ENCODE results near the gene OGFOD1.

The OGFOD1 gene

DNA sequence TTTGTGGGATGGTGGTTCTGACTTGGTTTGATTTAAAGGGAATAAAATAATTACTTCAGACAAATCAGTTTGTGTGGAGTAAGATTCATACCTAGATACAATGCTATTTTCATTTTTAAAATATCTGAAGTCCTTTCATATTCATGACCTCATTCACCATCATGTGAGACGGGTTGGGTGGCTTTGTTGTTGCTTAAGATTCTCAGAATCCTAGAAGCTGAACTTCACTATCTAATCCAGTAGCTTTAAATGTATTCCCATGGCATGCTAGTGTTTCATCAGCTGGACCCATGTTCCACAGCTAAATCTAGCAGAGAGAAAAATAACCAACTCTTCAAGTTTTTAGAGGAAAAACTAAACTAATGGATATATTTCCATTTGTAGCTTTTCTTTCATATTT is 23.3 kb upstream of the OGFOD1 start:
- FAIRE-seq: no peak

DNA sequence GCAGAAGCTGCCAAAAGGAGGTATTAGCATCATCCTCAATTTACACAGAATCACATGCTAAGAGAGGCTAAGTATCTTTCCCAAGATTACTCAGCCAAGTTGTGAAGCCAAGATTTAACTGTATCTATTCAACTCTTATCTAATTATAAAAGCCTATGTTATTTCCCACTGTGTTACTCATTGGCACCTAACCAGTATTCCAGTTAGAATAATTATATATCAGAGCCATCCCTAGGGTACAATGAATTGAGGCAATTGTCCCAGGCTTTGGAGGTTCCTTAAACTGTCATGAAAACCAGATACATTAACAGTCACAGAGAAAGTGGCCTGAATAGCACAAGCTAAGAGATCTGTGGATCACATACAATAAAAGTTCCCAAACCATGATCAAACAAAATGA is 15.1 kb upstream of the OGFOD1 start:
- no peak for FAIRE-seq

DNA sequence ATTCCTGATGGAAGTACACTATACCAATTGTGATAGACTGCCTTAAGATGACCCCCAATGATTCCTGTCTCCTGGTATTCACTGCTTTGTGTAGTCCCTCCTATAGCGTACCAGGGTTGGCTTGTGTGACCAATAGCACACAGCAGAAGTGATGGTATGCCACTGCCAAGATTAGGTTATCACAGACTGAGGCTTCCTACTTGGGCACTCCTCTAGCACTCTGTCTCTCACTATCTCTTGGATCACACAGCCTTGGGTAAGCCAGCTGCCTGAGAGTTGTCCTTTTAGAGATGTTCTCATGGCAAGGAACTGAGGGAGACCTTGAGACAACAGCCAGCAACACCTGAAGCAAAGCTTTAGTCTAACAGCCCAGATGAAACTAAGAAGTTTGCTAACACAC is 13.3 kb upstream of the OGFOD1 start:
- FAIRE-seq: no peak

DNA sequence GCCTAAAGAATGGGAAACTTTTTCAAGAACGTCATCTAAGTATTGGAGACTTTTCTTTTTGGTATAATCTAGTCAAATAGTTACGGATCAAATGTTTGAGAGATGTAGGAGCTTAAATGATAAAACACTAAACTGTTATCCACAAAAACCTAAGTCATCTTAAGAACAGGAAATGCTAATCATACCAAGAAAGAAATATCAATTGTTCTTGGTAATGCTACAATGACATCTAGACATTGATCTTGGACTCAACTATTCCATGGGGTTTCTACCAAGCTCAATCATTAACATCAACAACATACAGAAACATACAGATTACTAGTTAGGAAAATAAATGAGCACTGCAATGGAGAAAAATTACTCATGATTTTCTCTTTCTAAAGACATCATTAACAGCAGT is 4.1 kb upstream of the OGFOD1 start:
- no peak for FAIRE-seq

DNA sequence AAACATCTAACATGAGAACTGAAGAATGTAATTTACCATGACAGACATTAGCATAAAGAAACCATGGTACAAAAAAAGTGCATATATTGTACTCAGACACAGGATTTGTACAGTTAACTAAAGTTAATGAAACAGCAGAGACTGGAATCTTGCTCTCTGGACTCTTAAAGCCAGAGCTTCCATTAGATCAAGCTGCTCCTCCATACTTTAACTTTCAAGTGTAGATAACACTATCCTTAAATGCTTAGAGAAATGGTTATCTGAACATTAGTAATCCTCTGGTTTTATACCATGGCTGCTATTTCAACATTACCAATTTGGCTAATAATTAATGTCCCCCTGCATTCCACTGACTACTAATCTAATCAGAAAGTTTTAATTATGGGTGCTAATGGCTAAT is 3.3 kb upstream of the OGFOD1 start:
- no peak for FAIRE-seq

DNA sequence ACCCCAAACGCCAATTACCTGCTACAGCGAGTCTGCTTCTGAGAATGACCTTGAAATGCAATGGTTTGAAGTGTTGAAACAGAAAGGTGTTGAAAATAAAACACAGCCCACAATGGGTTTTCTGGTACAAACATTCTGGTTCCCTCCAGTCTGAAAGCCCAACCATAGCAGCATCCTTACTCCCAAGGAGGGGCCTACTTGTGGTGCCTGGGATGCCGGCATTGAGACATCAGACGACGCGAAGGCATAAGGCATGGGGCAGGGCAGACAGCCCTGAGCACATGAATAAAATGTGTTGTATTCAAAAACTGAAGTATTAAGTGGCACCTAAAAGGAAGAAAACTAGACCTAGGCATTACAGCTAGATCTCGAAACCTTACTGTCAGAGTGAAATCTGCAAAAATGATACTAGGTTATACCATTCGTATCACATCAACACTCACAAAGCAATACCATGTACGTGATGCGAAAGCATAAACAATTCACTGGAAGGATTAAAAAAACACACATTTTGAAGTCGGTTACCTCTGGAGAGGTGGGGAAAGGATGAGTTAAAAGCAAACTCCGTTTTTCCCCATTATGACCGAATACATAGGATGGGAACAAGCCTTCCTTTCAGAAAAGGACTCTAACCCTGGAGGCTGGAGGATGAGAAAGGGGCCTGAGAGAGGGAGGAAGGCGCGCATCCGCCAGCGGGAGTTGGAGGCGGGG is 924 bp upstream of the OGFOD1 start:
- FAIRE-seq: no peak

DNA sequence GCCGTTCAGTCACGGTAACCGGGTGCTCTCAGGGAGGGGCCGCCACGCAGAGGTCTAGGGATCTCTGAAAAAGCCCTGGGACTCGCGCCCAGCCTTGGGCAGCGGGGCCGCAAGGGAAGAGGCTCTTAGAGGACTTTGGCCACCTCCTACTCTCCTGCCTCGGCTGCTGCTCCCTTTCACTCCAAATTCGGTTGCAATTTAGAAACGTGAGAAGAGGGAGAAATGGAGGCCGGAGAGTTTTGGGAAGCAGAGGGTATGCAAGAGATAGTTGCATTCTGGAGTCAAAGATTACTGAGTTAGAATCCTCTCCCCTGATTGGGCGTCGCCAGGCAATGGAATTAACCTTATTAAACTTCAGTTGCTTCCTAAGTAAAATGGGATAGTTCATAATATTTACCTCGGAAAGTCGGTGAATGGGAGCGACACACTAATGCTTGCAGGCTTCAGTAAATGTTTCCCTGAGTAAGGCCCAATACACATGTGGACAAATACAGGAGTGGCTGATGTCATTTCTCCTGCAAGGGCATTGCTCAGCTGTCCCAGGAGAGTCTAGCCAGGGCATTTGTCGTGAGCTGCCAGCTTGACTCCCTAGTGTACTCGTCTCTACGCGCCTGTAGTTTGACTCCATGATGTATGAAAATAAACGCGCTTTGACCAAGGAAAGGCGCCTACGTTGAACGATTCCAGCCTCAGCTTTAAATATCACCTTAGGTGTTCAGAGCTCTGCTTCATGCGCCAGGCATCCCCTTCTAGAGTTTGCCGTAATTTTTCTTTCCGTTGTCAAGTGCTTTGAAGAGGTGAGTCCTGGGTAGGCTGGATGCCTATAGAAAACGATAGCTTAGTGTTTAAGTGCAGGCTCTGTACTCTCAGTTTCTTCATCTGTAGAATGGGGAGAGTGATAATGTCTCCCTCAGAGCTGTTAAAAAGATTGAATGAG is 667 bp downstream of the OGFOD1 start:
- FAIRE-seq: no peak

DNA sequence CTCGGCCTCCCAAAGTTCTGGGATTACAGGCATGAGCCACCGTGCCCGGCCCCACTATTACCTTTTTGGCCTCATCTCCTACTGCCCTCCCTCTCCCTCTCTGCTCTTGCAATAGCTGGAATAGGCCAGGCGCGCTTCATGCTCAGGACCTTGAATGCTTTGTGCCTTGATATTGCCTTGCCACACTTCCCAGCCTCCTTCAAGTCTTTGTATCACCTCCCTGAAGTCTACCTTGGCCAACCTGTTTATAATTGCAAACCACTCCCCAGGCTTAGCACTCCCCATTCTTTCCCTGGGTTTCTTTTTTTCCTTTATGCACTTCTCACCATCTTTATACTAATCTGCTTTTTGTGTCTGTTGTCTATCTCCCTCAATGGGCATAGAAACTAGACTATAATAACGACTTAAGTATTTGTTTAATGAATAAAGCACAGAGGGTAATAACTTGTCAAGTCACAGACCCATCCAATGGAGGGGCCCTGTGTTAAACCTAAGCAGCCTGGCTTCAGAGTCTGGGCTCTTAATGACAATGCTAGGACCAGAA is 6.6 kb downstream of the OGFOD1 start:
- FAIRE-seq: no peak

DNA sequence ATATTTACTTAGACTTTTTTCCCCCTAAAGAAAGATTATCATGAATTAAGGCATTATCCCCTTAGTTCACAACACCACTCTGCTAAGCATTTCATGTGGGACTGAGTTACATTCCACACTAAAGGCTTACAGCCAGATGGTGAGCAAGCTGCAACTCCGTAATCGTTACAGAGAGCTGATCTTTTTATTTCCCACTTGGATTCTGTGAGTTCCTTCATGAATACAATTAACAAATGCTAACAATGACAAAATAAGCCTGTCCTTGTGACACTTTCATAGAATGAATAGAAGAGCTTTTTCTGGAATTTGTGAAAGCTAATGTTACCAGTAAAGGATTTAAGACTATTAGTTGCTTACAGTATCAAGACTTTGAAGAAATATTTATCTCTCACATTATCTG is 8.7 kb downstream of the OGFOD1 start:
- FAIRE-seq: no peak

DNA sequence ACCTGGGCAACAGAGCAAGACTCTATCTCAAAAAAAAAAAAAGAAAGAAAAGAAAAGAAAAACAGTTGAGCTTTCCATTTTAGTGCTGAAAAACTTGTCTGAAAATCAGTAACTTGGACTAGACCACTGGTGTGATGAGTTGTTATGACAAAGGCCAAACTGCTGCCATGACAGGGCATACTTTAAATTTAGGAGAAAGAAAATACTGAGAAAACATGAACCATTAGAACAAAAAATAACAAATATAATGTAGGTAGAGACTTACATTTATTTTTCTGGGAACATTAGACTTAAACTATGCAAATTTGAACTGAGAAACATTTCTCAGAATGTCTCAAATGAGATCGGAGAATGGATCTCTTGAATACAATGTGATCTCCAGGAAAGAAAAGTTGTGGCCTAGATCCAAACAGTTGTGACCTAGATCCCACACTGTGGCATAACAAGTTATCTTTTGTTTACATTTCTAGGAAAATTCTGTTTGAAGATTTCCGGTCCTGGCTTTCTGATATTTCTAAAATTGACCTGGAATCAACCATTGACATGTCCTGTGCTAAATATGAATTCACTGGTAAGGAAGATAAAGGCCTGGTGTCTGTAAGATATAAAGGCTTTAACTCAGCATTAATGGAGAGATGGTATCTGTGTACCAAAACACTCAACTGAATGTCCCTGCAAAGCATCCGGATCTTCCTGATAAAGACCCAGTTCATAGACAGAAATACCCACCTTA is 10.9 kb downstream of the OGFOD1 start:
- FAIRE-seq: no peak

DNA sequence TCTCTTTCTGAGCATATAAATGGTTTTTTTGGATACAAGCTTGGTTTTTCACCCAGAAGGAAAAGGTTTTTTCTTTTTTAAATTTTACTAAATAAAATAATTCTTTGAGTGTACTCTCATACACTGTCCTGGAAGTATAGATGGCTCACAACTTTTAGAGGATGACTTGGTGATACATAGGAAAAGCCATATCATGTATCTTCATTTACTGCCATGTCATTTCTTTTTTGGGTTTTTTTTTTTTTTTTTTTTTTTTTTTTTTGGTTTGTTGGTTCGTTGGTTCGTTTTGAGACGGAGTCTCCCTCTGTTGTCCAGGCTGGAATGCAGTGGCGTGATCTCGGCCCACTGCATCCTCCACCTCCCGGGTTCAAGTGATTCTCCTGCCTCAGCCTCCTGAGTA is 11.8 kb downstream of the OGFOD1 start:
- no peak for FAIRE-seq

DNA sequence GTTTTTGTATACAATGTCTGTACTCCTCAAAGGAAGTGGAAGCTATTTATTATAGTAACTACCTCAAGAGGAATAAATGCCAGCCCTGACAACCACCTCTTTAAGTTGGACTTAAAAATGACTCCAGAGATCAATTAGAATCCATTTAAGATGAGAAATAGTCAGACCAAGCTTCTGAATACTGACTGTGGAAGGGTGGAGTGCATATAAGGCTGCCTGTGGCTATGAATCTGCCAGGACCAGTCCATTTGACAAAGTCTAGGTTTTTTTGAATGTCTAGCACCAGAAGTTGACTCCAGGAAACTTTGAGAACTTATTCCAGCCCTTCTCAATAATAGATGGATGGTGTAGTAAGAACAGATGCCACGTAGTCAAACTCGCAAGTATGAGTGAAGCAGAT is 15.0 kb downstream of the OGFOD1 start:
- no peak for FAIRE-seq

DNA sequence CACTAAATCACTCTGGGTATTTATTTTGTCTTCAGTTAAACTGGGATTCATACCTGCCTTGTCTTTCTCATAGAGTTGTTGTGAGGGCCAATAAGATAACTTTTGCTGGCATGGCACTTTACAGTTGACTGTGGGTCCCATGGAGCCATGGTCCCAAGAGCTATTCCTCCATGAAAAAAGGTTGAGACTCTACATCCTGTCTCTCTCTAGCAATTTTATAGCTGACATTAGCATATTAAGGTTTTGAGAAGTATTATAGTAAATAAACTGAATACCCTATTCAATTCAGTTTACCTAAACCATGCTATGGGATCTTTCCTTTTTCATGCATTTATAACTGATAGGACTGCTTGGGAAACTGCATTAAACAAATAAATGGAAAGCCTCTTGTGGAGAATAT is 17.4 kb downstream of the OGFOD1 start:
- FAIRE-seq: no peak

DNA sequence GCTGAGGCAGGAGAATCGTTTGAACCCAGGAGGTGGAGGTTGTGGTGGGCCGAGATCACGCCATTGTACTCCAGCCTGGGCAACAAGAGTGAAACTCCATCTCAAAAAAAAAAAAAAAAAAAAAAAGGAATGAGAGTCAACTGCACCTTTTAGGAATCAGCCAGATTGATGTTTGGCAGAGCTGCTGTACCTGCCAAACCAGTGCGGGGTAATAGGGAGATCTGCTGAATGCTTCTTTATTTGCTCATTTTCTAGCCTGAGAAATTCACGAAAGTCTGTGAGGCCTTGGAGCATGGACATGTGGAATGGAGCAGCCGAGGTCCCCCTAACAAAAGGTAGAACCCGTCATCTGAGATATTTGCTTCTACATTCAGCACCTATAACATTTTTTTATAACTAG is 18.4 kb downstream of the OGFOD1 start:
- no peak for FAIRE-seq

DNA sequence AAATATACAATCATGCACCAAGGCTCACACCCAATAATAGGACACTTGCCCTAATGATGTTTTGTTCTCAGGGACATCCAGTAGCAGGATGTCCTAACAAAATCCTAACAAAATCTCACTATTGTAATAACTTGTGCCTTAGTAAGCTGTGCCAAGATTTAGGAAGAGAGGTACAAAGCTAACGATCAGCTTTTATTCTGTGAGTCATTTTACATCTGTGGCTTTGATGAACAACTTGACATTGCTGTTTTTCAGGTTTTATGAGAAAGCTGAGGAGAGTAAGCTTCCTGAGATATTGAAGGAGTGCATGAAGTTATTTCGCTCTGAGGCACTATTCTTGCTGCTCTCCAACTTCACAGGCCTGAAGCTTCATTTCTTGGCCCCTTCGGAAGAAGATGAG is 18.9 kb downstream of the OGFOD1 start:
- FAIRE-seq: no peak

DNA sequence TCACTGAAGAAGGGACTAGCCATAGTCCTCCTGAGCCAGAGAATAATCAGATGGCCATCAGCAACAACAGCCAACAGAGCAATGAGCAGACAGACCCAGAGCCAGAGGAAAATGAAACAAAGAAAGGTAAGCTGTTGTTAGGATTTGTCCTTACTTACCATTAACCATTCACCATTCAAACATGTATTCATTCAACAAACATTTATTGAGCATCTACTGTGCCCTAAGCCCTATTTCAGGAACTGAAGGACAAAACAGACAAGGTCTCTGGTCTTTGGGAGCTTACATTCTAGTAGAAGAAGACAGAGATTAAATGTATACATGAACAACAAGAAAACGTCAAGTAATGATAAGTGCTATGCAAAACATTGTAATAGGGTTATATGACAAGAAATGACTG is 19.3 kb downstream of the OGFOD1 start:
- no peak for FAIRE-seq

DNA sequence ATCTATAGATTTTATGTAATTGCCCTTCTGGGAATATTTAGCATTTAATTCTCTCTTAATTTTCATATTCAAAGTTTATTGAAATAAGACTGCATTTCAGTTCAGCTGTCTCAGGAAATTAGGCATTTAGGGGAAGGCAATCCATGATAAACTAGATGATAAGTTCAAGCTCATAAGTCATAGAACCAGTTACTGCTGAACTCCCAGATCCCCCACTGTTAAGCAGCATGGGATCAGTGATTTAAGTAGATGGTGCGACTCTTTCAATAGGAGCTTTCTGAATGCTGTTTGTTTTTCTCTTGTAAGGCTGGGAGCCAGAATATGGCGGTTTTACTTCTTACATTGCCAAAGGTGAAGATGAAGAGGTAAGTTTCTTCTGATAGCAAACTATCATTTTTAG is 23.8 kb downstream of the OGFOD1 start:
- no peak for FAIRE-seq

DNA sequence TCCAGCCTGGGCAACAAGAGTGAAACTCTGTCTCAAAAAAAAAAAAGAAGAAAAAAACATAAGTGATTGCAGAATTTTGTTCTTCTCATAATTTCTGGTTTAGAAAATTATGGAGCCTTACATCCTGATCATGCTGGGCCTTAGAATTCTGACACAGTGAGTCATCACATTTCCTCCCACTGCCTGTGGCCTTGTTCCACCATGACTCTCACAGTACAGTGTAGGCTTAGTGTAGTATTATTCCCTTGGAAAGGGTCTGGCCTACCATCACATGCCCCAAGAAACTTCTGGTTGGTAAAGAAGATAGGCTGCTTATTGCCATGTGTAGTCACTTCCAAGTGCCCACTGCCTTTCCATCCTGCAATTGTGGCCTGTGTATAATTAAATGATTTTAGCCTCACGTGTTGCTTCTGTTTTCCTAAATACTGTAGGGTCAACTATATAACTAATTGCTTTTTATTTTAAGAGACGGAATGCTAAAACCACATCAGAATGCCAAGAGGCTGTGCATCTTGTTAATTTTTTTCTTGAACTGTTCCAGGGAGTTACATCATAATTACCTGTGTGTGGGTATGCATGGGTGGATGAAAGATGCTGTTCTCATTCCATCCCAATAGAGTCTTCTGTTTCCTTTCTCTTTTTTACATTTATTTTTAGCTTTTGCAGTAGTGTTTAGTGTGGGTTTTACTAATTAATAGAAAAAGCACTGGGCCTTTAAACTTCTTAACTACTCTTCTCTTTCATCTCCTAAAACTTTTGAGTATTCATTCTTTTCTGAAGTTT is 25.9 kb downstream of the OGFOD1 start:
- FAIRE-seq: no peak

DNA sequence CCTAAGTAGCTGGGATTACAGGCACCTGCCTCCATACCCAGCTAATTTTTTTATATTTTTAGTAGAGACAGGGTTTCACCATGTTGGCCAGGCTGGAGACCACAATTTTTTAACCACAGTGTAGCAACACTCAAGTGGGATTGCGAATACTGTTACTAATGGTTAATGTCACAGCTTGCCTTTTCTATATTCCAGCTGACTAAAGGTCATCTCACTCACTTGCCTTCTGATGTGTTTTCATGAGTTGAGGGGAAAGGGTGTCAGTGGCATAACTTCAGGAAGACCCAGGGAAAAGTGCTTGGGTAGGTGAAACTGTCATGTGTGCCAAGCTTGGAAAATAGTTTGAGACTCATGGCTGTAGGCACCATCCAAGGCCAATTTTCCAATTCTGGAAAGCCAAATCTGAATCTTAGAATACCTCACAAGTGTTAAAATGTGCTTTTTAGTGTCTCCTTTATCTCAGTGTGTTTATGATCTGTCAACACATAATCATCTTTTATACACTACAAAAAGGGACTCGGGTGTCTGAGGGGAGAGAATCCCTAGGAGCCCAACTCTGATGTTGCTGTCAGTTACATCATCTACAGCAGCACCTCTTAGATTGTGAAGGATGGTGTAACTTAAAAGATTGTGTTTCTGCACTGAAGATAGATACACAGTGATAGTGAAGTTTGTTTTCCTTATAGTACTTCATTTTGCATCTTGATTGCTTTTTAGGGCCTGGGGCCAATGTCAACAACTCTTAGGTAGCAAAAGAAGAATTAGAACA is 27.1 kb downstream of the OGFOD1 start:
- no peak for FAIRE-seq

DNA sequence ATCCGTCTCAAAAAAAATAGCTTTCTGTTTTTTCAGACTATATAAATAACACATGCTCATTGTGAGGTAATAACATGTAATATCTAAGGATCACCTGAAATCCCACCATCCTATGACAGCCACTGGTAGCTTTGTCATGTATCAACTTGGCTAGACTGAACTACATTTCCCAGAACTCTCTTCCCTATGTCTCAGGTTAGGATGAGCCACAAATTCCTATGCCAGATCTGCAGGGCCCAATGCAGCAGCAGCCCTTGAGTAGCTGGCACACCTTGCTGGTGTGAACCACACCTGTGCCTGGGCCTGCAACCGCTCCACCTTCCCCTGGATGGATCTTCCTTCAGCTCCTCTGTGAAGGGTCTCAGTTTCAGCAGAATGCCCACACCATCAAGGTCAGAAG is 28.1 kb downstream of the OGFOD1 start:
- no peak for FAIRE-seq

DNA sequence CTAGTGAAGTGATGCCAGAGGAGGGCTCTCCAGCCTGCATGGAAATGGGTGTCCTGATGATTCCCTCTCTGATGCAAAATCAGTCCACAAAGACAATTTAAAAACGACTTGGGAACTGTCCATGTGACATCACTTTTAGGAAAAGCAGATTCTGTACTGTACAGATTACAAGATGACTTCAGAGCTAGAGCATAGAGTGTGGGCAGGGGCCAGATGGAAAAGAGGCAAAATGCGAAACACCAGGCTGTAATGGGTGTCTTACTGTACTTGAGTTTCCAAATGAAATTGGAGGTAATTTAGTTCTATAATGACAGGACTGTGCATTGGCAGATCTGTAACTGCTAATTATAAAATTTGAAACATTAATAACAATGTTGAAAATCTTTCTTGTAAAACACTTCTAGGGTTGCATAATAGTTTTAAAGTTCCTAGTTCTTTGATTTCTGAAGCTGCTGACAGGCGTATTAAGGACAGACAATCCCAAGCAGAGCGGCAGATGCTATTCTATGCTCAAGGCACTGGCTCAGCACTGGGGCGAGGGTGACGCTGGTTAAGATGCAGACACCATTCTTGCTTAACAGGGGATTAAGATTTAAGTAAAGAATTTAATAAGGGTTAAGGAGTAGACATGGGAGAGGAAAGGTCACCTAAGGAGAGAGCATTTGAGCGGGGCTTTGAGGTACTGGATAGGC is 29.6 kb downstream of the OGFOD1 start:
- no peak for FAIRE-seq

Measured in colon (tissue), 2 donors.